B cell (primary cell): ENCODE measurements around the gene ZNF737. TPM values are rescaled to one million over a fixed set of nuclear protein-coding genes. Genes with fewer than 3 reads are reported as not detected.

Experiments
- ATAC-seq: fragments of 200-7000 bp; cut with Tn5 transposase; one replicate; pipeline ENCODE4 v1.10.0; 2021; ENCODE audit warnings: low read depth, mild to moderate bottlenecking, moderate number of reproducible peaks, moderate library complexity
- CTCF ChIA-PET: fragments of 350-600 bp; sonication (Branson Sonifier 250); formaldehyde crosslinking; loops from one replicate; lab custom pipeline; 2021; ENCODE audit warnings: antibody characterized with exemption, inconsistent platforms; lab: Charles Lee
- POLR2A ChIA-PET: fragments of 350-600 bp; sonication (Branson Sonifier 250); formaldehyde crosslinking; loops from one replicate; lab custom pipeline; 2021; ENCODE audit warnings: antibody characterized with exemption; lab: Charles Lee
- DNase-seq: peaks from one replicate; pipeline ENCODE4 v3.0.0; 2013
- H2AFZ ChIP-seq: 2 replicates; pipeline ENCODE4 v1.6.1; 2012; ENCODE audit warnings: mild to moderate bottlenecking, low read depth, low read length; ENCODE audit not compliant: insufficient read depth, poor library complexity, severe bottlenecking
- H3K27ac ChIP-seq, 2 donors: 1 replicate in 1 of 2; 2 replicates in 1 of 2; pipeline ENCODE4 v1.5.1; 2012 to 2013; ENCODE audit warnings: low read length in 2 of 2, mild to moderate bottlenecking in 2 of 2, moderate library complexity in 1 of 2
- H3K27me3 ChIP-seq, 4 experiments: fragments of 200-600 bp in 1 of 4; sonication (generic) in 1 of 4; replicated peaks in 1 of 4; 1 replicate in 2 of 4; 2 replicates in 2 of 4; pipeline versions ENCODE4 v1.6.1 to v1.7.0; 2013 to 2016; ENCODE audit warnings: low read length in 3 of 4, mild to moderate bottlenecking in 2 of 4, mixed read lengths in 1 of 4, moderate library complexity in 1 of 4; ENCODE audit not compliant: insufficient read depth in 4 of 4, control insufficient read depth in 3 of 4; ENCODE audit errors: control extremely low read depth in 1 of 4
- H3K36me3 ChIP-seq, 2 experiments: replicated peaks in 1 of 2; 1 replicate in 1 of 2; 2 replicates in 1 of 2; pipeline versions ENCODE4 v1.6.1 to v1.7.1; 2013; ENCODE audit warnings: low read length in 1 of 2; ENCODE audit not compliant: insufficient read depth in 2 of 2, control insufficient read depth in 1 of 2; ENCODE audit errors: control extremely low read depth in 1 of 2, extremely low read depth in 1 of 2
- H3K4me1 ChIP-seq, 2 donors: fragments of 200-600 bp in 1 of 2; sonication (generic) in 1 of 2; 1 replicate in 1 of 2; 2 replicates in 1 of 2; pipeline versions ENCODE4 v1.5.1 to v1.6.1; 2013 to 2017; ENCODE audit warnings: low read length in 2 of 2; ENCODE audit not compliant: control insufficient read depth in 2 of 2, insufficient read depth in 2 of 2
- H3K4me2 ChIP-seq: replicated peaks from 2 replicates; pipeline ENCODE3; 2012; ENCODE audit warnings: mild to moderate bottlenecking, low read depth, low read length; ENCODE audit not compliant: poor library complexity, severe bottlenecking
- H3K4me3 ChIP-seq, 5 experiments: fragments of 200-600 bp in 1 of 5; sonication (generic) in 1 of 5; 1 replicate in 3 of 5; 2 replicates in 2 of 5; pipeline versions ENCODE4 v1.5.1 to v1.7.0; 2011 to 2016; ENCODE audit warnings: low read length in 4 of 5, mild to moderate bottlenecking in 4 of 5, low read depth in 2 of 5, control low read depth in 1 of 5, moderate library complexity in 1 of 5; ENCODE audit not compliant: insufficient read depth in 1 of 5; ENCODE audit errors: control extremely low read depth in 1 of 5, extremely low read depth in 1 of 5
- H3K79me2 ChIP-seq: fragments of 200-600 bp; sonication (generic); one replicate; pipeline ENCODE4 v1.6.0; 2016; ENCODE audit warnings: low read length; ENCODE audit not compliant: control insufficient read depth, insufficient read depth
- H3K9ac ChIP-seq: fragments of 200-600 bp; sonication (generic); 2 replicates; pipeline ENCODE4 v1.6.1; 2017; ENCODE audit warnings: mild to moderate bottlenecking, low read length, moderate library complexity
- H3K9me3 ChIP-seq, 3 donors: one replicate each; pipeline versions ENCODE4 v1.6.1 to v1.7.1; 2013; ENCODE audit warnings: low read length in 2 of 3; ENCODE audit not compliant: control insufficient read depth in 2 of 3, insufficient read depth in 1 of 3; ENCODE audit errors: control extremely low read depth in 1 of 3
- H4K20me1 ChIP-seq: 2 replicates; pipeline ENCODE4 v1.6.0; 2012; ENCODE audit warnings: mild to moderate bottlenecking, low read length; ENCODE audit not compliant: insufficient read depth, control insufficient read depth, poor library complexity, severe bottlenecking
- H3K27ac Mint-ChIP-seq: one replicate; pipeline ENCODE4 v1.8.0; 2021; ENCODE audit warnings: mixed read lengths
- H3K27me3 Mint-ChIP-seq: one replicate; pipeline ENCODE4 v1.8.0; 2021; ENCODE audit warnings: mixed read lengths
- H3K4me1 Mint-ChIP-seq: one replicate; pipeline ENCODE4 v1.8.0; 2021; ENCODE audit warnings: mixed read lengths
- H3K4me3 Mint-ChIP-seq: one replicate; pipeline ENCODE4 v1.8.0; 2021; ENCODE audit warnings: mixed read lengths
- H3K9me3 Mint-ChIP-seq: one replicate; pipeline ENCODE4 v1.8.0; 2022; ENCODE audit warnings: mixed read lengths; ENCODE audit not compliant: insufficient read depth
- CTCF ChIP-seq: fragments of 200-600 bp; IDR thresholded peaks from one replicate; pipeline ENCODE4 v1.8.0; 2022; ENCODE audit warnings: antibody characterized with exemption, mild to moderate bottlenecking
- EZH2 ChIP-seq: IDR thresholded peaks from 2 replicates; pipeline ENCODE4 v1.6.1; 2012; ENCODE audit warnings: borderline replicate concordance, low read depth, mild to moderate bottlenecking, moderate library complexity, low read length; ENCODE audit not compliant: insufficient read depth, poor library complexity, severe bottlenecking
- WGBS: methylation state at CpG from one replicate; pipeline ENCODE4 v1.1.5; 2013; ENCODE audit warnings: missing lambda C conversion rate; ENCODE audit not compliant: insufficient coverage; 5-methylcytosine and 5-hydroxymethylcytosine counted together
- intact Hi-C: fragments of 100-400 bp; cut with micrococcal nuclease; formaldehyde crosslinking; loops from one replicate; pipeline ENCODE4 v1.10.0; 2022
- polyA plus RNA-seq: library from polyadenylated mRNA; depleted of rRNA; stranded (reverse); fragments of >200 nt; gene quantifications from 2 replicates; pipeline ENCODE4 v1.2.3, GENCODE V29; 2012
- total RNA-seq, 2 donors: library from RNA; stranded (reverse); fragments of 120-200 nt in 1 of 2; gene quantifications; 1 replicate in 1 of 2; 2 replicates in 1 of 2; pipeline versions ENCODE4 v1.2.3 to v1.2.4, GENCODE V29; 2013 to 2022

ZNF737 gene
- total and polyA plus RNA-seq, 2 donors (not counting 1 experiment from before 2014, with no cell fraction given) = 20.9 to 50.1 TPM

GRCh38 chr19:20607943-20608342 lies 42.4 kb upstream of the ZNF737 start:
- no peak for TF ChIP-seq CTCF
- no peak for TF ChIP-seq EZH2
- no peaks in the 10 kb centered on the region for H3K79me2 ChIP-seq
- peaks cover 5 to 36% (median 11%) of the 10 kb centered on the region in 3 donors for H3K9me3 ChIP-seq
- WGBS = 83% methylated on average over 1 of the region's 1 CpG
- ChIA-PET POLR2A (no interaction called here), CTCF (no interaction called here)
- Mint-ChIP-seq H3K27me3 (no peaks in the 10 kb centered on the region), H3K4me3 (no peak overlapping the region), H3K9me3 (peaks cover 13% of the 10 kb centered on the region), H3K4me1 (peaks cover 6% of the 10 kb centered on the region), H3K27ac (no peak overlapping the region)
- DNase-seq = no peak
- H4K20me1 ChIP-seq = no peaks in the 10 kb centered on the region
- H3K9ac ChIP-seq = no peak overlapping the region
- no peak for ATAC-seq
- H3K4me3 ChIP-seq = no peak overlapping the region
- no peak overlapping the region for H3K4me2 ChIP-seq
- H3K27me3 ChIP-seq = no peaks in the 10 kb centered on the region
- H3K27ac ChIP-seq = no peak overlapping the region
- intact Hi-C loops = no loop called here
- H2AFZ ChIP-seq = no peak overlapping the region
- no peaks in the 10 kb centered on the region for H3K36me3 ChIP-seq
- no peaks in the 10 kb centered on the region for H3K4me1 ChIP-seq

DNA sequence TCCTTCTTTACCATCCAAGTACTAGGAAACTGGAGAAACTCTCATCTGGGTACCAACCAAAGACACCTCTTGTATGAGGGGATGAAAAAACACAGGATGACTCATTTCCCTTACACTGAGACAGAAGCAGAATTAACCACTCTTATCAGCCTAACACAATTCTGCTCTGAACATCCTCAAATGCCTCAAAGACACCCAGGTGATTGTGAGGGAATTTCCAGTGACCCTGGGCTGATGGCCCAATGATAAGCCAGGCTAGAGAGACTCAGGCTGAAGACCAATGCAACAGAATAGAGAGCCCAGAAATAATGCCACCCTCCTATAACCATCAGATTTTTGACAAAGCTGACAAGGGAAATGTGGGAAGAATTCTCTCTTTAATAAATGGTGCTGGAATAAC lies 7.0 kb downstream of the ZNF737 start:
- ChIA-PET CTCF (no interaction called here), POLR2A (no interaction called here)
- Histone ChIP-seq H3K79me2 (peaks cover 96% of the 10 kb centered on the region), H4K20me1 (no peaks in the 10 kb centered on the region), H3K27me3 (no peaks in the 10 kb centered on the region), H2AFZ (no peak overlapping the region), H3K9ac (no peak overlapping the region), H3K4me1 (no peaks in the 10 kb centered on the region), H3K4me3 (no peak overlapping the region), H3K4me2 (no peak overlapping the region), H3K36me3 (peaks cover 4 to 49% of the 10 kb centered on the region in 2 experiments), H3K9me3 (peaks cover 4 to 79% (median 70%) of the 10 kb centered on the region in 3 donors), H3K27ac (no peak overlapping the region)
- intact Hi-C loops = no loop called here
- Mint-ChIP-seq H3K27me3 (no peaks in the 10 kb centered on the region), H3K4me1 (peaks cover 20% of the 10 kb centered on the region), H3K27ac (no peak overlapping the region), H3K9me3 (peaks cover 29% of the 10 kb centered on the region), H3K4me3 (no peak overlapping the region)
- DNase-seq = no peak
- ATAC-seq = no peak
- no peak for TF ChIP-seq EZH2
- no peak for TF ChIP-seq CTCF
